ENCODE results near the gene MEA1.

DNA sequence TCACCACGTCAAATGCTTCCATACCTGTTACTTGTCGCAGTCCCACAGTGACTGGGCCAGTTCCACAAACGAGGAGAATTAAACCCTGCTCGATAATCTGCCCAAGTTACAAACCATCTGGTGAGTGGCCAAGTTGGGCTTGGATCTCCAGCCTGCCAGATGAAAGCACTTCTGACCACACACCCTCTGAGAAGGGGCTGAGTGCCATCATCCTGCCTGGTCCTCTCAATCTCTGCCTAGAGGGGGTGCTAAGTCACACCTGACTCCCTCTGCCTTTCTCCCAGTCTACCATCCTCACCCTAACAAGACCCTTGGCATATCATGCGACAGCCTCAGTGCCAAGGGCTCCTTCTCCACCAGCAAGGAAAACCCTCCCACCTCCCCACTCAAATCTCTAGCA, 23.5 kb upstream of the MEA1 start:
- TF ChIP-seq, protein P1, sequence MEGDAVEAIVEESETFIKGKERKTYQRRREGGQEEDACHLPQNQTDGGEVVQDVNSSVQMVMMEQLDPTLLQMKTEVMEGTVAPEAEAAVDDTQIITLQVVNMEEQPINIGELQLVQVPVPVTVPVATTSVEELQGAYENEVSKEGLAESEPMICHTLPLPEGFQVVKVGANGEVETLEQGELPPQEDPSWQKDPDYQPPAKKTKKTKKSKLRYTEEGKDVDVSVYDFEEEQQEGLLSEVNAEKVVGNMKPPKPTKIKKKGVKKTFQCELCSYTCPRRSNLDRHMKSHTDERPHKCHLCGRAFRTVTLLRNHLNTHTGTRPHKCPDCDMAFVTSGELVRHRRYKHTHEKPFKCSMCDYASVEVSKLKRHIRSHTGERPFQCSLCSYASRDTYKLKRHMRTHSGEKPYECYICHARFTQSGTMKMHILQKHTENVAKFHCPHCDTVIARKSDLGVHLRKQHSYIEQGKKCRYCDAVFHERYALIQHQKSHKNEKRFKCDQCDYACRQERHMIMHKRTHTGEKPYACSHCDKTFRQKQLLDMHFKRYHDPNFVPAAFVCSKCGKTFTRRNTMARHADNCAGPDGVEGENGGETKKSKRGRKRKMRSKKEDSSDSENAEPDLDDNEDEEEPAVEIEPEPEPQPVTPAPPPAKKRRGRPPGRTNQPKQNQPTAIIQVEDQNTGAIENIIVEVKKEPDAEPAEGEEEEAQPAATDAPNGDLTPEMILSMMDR (IDR thresholded peaks at IDR 0.05), result no peak
- no peak for TF ChIP-seq POLR2AphosphoS5 (IDR thresholded peaks at IDR 0.05)
- TF ChIP-seq POLR2A (IDR thresholded peaks at IDR 0.05), result no peak
